ENCODE measurements around the gene ATP1A1.

The ATP1A1 gene

DNA sequence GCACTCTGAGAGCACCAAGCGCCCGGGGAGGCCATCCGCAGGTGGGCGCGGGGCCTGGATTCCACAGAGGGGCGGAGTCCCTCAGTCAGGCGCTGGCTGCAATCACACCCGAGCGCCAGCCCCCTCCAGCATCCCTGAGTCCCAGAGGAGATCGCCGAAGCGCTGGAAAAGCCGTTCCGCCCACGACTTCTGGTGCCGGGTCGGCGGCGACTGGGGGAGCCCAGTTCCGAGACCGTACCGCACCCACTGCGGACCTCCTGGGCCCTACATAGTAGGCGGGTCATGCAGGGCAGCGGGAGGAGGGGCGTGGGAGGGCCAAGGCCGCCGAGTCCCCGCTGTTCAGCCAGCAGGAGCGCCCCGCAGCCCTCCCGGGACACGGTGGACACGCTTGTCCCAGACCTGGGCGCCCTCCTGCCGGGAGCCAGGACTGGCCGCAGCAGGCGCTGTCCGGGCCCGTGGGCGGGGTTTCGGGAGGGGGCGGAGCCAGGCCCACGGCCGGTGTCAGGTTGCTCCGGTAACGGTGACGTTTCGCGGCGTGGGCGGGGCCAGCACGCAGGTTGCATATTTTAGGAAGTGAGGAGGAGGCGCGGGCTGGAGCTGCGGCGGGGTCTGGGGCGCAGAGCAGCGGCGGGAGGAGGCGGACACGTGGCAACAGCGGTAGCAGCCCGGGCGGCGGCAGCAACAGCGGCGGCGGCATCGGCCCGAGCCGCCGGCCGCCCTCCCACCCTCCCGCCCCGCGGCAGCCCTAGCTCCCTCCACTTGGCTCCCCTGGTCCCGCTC, at the start of gene ATP1A1:
Gene ATP1A1 (plus strand): TSS at position 594 of the 780 bp plus-strand sequence. CDS start 268 bp downstream, outside the sequence.
- no peak for FAIRE-seq
- DNase-seq (ENCODE audit: insufficient read length, low spot score) = peak; percentile 81
- TF ChIP-seq POLR2A (IDR thresholded peaks at IDR 0.05; ENCODE audit: low read depth, low read length) = peak; percentile 91

DNA sequence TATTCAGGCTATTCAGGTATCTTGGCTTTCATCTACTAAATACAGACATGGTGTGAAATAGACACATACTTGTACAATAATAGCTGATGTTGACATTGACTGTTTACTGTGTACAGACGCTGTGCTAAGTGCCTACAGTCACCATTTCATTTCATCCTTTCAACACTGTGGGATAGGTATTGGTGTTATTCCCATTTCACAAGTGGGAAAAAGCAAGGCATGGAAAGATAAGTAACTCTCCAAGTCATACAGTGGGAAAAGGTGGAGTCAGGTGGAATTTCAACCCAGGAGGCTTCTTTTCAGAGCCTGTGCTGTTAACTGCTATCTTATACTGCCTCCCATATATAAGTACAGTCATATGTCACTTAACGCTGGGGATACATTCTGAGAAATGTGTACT, 49.6 kb upstream of the ATP1A1 start:
- no peak for TF ChIP-seq POLR2A (IDR thresholded peaks at IDR 0.05; ENCODE audit: low read depth, low read length)
- no peak for FAIRE-seq
- DNase-seq (ENCODE audit: insufficient read length, low spot score) = no peak

DNA sequence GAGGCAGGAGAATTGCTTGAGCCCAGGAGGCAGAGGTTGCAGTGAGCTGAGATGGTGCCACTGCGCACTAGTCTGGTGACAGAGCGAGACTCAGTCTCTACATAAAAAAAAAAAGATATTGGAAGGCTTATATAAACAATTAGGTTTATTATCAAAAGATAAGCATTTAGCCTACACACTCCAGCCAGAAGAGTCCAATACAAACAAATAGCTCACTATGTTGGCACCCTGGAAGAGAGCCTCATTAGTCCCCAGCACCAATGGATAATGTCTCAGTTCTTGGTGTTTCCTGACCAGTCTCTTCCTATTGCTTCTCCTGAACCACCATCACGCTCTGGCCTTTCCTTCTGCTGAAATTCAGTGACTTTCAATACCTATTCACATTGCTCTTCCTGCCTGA, 48.6 kb upstream of the ATP1A1 start:
- FAIRE-seq = no peak
- no peak for TF ChIP-seq POLR2A (IDR thresholded peaks at IDR 0.05; ENCODE audit: low read depth, low read length)
- no peak for DNase-seq (ENCODE audit: insufficient read length, low spot score)

DNA sequence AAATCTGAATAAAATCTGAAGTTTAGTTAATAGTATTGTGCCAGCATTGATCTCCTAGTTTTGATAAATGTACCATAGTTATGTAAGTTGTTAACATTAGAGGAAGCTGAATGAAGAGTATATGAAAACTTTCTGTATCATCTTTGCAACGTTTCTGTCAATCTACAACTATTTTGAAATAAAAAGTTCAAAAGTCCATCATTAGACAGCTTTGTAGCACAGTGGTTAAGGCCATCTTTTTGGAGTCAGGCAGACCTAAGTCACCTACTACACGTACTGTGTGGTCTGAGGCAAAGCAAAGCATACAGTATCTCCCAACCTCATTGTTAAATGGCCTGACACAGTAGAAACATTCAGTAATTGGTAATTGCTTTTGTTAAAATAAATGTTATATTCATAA, 47.9 kb upstream of the ATP1A1 start:
- no peak for TF ChIP-seq POLR2A (IDR thresholded peaks at IDR 0.05; ENCODE audit: low read depth, low read length)
- DNase-seq (ENCODE audit: insufficient read length, low spot score) (no peak), FAIRE-seq (no peak)

DNA sequence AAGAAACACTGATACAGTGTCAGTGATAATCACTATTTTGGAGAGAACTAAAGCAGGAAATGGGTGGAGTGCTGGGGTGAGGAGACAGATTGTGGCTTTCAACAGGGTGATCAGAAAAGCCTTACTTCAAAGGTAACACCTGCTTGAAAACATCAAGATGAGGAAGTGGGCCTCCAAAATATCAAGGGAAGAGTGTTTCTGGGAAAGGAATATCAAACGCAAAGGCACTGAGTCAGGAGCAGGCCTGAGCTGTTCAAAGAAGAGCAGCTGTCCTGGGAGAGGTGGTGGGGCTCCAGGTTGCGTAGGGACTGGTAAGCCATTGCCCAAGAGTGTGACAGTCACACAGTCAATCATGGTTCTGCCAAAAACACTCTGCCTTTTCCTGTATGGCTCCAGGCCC, 47.1 kb upstream of the ATP1A1 start:
- FAIRE-seq (no peak), DNase-seq (ENCODE audit: insufficient read length, low spot score) (no peak)
- TF ChIP-seq POLR2A (IDR thresholded peaks at IDR 0.05; ENCODE audit: low read depth, low read length) = no peak

DNA sequence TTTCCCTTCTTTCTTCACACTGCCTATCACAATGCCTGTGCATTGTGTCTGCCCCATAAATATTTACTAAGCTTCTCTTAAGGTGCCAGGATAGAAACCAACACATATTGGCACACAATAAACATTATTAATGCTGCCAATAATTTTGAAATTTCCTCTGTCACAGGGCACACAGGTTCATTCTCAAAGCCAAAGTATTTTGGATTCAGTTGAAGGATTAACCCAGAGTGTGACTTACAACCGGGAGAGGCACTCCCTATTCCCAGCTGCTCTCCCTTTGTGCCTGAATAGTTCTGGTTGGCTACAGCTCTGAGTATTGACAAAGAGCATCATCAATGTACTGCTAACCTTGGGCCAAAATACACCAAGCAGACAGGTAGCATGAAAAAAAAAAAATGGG, 46.6 kb upstream of the ATP1A1 start:
- no peak for DNase-seq (ENCODE audit: insufficient read length, low spot score)
- no peak for FAIRE-seq
- no peak for TF ChIP-seq POLR2A (IDR thresholded peaks at IDR 0.05; ENCODE audit: low read depth, low read length)

DNA sequence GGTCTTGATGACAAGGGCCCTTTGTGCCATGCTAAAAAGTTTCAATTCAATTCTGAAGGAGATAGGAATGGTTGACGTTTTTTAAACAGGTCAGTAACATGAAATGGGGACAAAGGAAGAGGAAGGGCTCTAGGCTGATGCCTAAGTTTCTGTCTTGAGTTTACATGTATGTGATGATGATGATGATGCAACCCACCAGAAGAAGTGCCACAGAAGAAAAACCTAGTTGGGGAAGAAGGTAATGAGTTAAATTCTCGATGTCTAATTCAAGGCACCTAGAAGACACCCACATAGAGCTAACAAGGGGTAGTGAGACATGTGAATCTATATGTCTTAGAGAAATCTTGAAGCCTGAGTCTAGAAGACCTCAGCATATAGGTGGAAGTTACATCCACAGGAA, 44.4 kb upstream of the ATP1A1 start:
- no peak for DNase-seq (ENCODE audit: insufficient read length, low spot score)
- no peak for FAIRE-seq
- TF ChIP-seq POLR2A (IDR thresholded peaks at IDR 0.05; ENCODE audit: low read depth, low read length) = no peak

DNA sequence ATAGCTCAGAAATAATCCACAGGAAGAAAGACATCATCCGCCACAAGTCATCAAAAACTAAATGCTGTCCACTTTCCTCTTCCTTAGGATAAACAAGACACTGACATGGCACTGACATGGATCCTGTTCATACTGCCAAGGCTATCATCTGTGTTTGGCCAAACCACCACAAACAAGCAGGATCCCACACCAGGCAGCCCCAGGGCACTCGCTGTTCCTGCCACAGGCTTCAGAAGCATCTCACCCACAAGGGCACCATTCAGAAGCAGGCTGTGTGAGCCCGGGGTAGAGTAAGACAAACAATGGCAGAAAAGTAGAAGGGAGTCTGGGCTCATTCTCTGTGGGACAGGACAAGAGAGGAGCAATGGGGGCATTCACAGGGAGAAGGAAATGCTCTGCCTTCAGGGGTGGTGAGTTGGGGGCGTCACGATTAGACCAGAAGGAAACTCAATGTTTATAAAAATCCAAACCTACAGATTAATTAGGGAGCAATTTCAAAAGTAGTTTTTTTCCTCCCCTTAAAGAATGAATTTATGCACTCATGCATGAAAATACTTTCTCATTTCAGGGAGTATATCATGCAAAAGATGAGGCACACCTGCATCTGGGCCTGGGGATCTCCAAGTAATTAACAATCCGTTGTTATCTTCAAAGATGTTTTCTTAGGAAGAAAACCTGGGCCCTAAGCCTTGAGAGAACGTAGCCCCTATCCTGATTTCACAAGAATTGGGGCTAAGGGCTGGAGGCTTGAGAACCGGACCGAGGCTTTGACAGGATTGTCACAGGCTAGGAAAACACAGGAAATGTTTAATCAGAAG, 43.3 kb upstream of the ATP1A1 start:
- DNase-seq (ENCODE audit: insufficient read length, low spot score) (no peak), FAIRE-seq (no peak)
- TF ChIP-seq POLR2A (IDR thresholded peaks at IDR 0.05; ENCODE audit: low read depth, low read length) = no peak

DNA sequence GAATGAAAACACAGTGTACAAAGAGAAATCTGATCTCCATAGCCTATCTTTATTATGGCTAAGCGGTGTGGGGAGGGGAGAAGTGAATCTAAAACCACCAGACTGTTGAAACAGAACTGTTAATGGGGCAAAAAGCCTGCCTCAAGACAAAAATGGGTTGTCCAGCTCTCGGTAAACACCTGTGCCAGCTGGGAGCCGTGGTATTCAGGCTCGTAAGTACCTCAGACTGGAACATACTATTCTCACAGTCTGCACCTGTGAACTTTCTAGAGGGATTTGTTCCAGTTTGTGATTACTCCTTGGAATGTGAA, 42.7 kb upstream of the ATP1A1 start:
- no peak for DNase-seq (ENCODE audit: insufficient read length, low spot score)
- no peak for FAIRE-seq
- no peak for TF ChIP-seq POLR2A (IDR thresholded peaks at IDR 0.05; ENCODE audit: low read depth, low read length)

DNA sequence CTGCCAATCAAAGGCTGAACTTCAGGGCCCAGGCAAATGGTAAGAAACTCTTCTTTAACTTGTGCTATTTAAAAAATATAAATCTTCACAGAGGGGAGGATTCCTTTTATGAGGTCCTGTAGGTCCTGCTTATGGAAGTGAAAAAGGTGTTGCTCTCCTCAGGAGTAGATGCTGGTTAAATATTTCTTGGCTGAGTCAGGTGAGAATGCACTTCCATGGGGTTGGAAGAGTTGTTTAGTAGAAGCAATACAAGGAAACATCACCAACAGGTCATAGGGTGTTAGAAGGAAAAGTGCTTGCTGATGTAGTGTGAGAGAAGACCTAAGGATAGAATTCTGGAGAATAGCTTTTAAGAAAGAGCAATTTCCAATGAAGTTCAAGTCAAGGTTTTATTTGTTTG, 42.2 kb upstream of the ATP1A1 start:
- no peak for FAIRE-seq
- no peak for DNase-seq (ENCODE audit: insufficient read length, low spot score)
- no peak for TF ChIP-seq POLR2A (IDR thresholded peaks at IDR 0.05; ENCODE audit: low read depth, low read length)

DNA sequence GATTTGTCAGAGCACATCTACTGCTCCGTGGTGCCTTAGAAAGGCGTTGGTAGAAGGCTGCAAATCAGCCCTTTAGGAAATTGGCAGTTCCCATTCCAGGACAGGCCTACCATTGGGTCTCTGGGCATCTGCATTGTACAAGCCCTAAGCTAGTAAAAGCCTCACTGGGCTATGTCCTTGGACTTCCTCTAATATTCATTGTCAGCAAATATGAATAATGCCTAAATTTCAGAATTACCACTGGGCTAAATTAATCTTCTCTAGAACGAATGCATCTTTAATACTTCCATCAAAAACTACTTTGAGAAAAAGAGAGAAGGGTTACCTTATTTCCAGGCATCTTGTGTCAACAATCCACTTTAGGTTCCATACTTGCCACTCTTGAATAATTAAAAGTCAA, 41.5 kb upstream of the ATP1A1 start:
- FAIRE-seq = no peak
- no peak for DNase-seq (ENCODE audit: insufficient read length, low spot score)

DNA sequence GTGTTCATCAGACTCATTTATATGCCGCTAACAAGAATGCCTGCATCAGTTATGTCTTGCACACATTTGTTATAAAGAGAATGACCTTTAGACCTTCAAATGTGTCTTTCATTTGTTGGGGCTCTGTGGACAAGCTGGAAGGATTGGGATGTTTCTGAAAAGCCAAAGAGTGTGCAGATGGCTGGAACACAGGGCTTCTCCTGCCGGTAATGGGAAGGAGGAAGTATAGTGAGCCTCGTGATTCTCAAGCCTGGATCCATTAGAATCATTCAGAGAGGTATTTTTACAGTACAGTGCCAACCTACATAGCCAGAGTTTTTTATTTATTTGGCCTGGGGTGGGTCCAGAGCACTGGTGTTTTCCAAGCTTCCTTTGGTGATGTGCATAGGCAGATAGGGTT, 40.6 kb upstream of the ATP1A1 start:
- FAIRE-seq (no peak), DNase-seq (ENCODE audit: insufficient read length, low spot score) (no peak)
- no peak for TF ChIP-seq POLR2A (IDR thresholded peaks at IDR 0.05; ENCODE audit: low read depth, low read length)

More for the DNA sequence above, 41.5 kb upstream of the ATP1A1 start:
- TF ChIP-seq POLR2A (IDR thresholded peaks at IDR 0.05; ENCODE audit: low read depth, low read length) = no peak

DNA sequence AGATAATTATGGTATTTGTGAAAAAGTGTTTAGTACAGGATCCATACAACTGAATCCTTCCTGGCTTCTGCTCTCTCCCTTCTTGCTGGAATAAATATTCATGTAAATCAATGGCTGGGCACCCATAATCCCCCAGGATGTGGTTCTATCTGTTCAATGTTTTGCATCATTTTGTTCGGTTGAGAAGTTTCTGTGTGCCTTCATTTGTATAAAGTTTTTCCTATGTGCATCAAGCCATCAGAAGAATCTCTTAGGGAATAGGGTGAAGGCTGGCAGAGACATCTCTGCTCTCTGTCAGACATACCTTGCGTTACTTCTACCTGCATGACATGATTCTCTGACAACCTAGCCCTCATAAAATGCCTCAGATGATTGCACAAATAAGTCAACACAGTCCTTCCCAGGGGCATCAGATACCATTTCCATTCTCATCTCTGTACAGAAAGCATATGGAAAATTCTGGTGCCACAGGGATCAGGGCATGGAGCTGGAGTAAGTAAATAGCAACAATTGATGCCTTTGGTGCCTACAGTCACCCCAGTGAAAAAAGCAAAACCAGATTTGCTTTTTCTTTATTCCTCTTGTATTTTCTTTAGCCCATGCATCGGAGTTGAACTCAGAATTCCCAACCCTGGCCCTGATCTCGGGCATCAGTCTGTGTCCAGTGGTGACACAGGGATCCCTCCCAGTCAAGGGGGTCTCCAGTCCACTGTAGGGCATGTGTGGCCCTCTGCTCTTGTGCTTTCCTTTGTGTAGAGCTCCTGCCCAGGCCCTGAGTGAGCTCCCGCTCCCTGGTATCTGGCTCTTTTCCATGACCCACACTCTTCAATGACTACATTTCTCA, 39.7 kb upstream of the ATP1A1 start:
- FAIRE-seq (no peak), DNase-seq (ENCODE audit: insufficient read length, low spot score) (no peak)
- no peak for TF ChIP-seq POLR2A (IDR thresholded peaks at IDR 0.05; ENCODE audit: low read depth, low read length)

DNA sequence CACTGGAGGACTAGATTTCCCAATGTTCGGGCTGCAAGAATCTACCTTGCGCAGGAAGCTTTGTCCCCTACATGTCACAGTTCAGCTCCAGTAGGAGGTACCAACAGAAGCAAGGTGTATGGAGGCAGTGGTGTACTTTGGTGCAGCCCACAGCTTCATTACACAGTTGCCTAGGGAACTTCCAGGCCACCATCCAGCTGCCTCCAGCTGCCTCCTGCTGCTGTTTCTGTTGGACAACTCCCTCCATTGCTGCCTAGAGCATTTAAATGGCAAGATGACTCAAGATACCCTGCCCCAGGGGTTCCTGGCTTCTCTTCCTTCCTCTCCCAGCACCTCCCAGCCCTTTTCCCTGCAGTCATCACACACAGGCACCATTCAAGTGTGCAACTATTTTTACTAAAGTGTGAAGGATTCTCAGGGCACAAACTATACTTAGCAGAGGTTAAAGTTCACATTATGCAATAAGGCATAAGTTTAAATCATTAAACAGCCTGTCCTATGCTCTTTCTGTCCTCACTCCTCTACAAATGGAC, 39.0 kb upstream of the ATP1A1 start:
- FAIRE-seq = peak; percentile 78

More for the DNA sequence above, 39.0 kb upstream of the ATP1A1 start:
- peak; percentile 37 for DNase-seq (ENCODE audit: insufficient read length, low spot score)
- TF ChIP-seq POLR2A (IDR thresholded peaks at IDR 0.05; ENCODE audit: low read depth, low read length) = no peak
